Mesendoderm (in vitro differentiated cells): ENCODE data around the gene HHIP. TPM values are rescaled to one million over a fixed set of nuclear protein-coding genes. Genes with fewer than 3 reads are reported as not detected.
"Not testable (repeated sequence)": the region's sequence is repeated elsewhere in the genome, so short reads cannot be mapped to it uniquely, and the experiment has no call there.

Source experiments
- DNase-seq: peaks from one replicate; pipeline ENCODE4 v3.0.0; 2013
- H2AK5ac ChIP-seq: 2 replicates; pipeline ENCODE4 v1.6.1; 2013; ENCODE audit warnings: low read length, inconsistent platforms
- H2BK120ac ChIP-seq: 2 replicates; pipeline ENCODE4 v1.6.1; 2013; ENCODE audit warnings: low read depth, mild to moderate bottlenecking, low read length, moderate library complexity, mixed read lengths
- H2BK15ac ChIP-seq: replicated peaks from 2 replicates; pipeline ENCODE4 v1.6.1; 2013; ENCODE audit warnings: low read depth, mild to moderate bottlenecking, moderate library complexity
- H2BK5ac ChIP-seq: 2 replicates; pipeline ENCODE4 v1.6.1; 2013; ENCODE audit warnings: low read length, inconsistent platforms
- H3K18ac ChIP-seq: 2 replicates; pipeline ENCODE4 v1.6.1; 2013; ENCODE audit warnings: mild to moderate bottlenecking, low read length, mixed read lengths
- H3K23ac ChIP-seq: one replicate; pipeline ENCODE4 v1.6.1; 2013; ENCODE audit warnings: low read length
- H3K27ac ChIP-seq: 2 replicates; pipeline ENCODE4 v1.5.1; 2013; ENCODE audit warnings: low read depth, mild to moderate bottlenecking, inconsistent platforms, low read length, moderate library complexity
- H3K27me3 ChIP-seq: 2 replicates; pipeline ENCODE4 v1.6.1; 2013; ENCODE audit warnings: low read length, control low read depth, mild to moderate bottlenecking, inconsistent platforms; ENCODE audit not compliant: insufficient read depth, poor library complexity
- H3K36me3 ChIP-seq: 2 replicates; pipeline ENCODE4 v1.6.1; 2013; ENCODE audit warnings: low read length, inconsistent platforms; ENCODE audit not compliant: control insufficient read depth, insufficient read depth
- H3K4ac ChIP-seq: one replicate; pipeline ENCODE4 v1.6.1; 2013; ENCODE audit warnings: low read depth, mild to moderate bottlenecking, low read length, moderate library complexity
- H3K4me1 ChIP-seq: 2 replicates; pipeline ENCODE4 v1.6.1; 2013; ENCODE audit warnings: low read depth, low read length, inconsistent platforms; ENCODE audit not compliant: control insufficient read depth
- H3K4me2 ChIP-seq: 2 replicates; pipeline ENCODE4 v1.6.1; 2013; ENCODE audit warnings: low read length
- H3K4me3 ChIP-seq: 2 replicates; pipeline ENCODE4 v1.5.1; 2013; ENCODE audit warnings: mild to moderate bottlenecking, low read length
- H3K56ac ChIP-seq: one replicate; pipeline ENCODE4 v1.6.1; 2013; ENCODE audit warnings: low read length
- H3K79me1 ChIP-seq: 2 replicates; pipeline ENCODE4 v1.6.1; 2013; ENCODE audit warnings: low read length, inconsistent platforms
- H3K79me2 ChIP-seq: 2 replicates; pipeline ENCODE4 v1.6.1; 2013; ENCODE audit warnings: mild to moderate bottlenecking, low read length; ENCODE audit not compliant: control insufficient read depth, insufficient read depth
- H3K9ac ChIP-seq: 2 replicates; pipeline ENCODE4 v1.6.1; 2013; ENCODE audit warnings: low read length, inconsistent platforms
- H4K5ac ChIP-seq: one replicate; pipeline ENCODE4 v1.6.1; 2013; ENCODE audit warnings: low read length
- H4K8ac ChIP-seq: one replicate; pipeline ENCODE4 v1.6.1; 2013; ENCODE audit warnings: low read depth, mild to moderate bottlenecking, control low read depth, low read length, moderate library complexity
- WGBS: extraction: QIAGEN DNeasy Blood & Tissue Kit; methylation state at CpG from one replicate; pipeline ENCODE4 v1.1.7; 2013; ENCODE audit warnings: low lambda C conversion rate, missing lambda C conversion rate; ENCODE audit not compliant: insufficient coverage; ENCODE audit errors: extremely low coverage; 5-methylcytosine and 5-hydroxymethylcytosine counted together
- small RNA-seq: library from polyadenylated mRNA; stranded (forward); fragments of <200 nt; extraction: miRNeasy Mini kit (QIAGEN cat#:217004); gene quantifications from one replicate; pipeline ENCODE3, GENCODE V24; 2013; ENCODE audit not compliant: insufficient read depth

The HHIP gene

DNA sequence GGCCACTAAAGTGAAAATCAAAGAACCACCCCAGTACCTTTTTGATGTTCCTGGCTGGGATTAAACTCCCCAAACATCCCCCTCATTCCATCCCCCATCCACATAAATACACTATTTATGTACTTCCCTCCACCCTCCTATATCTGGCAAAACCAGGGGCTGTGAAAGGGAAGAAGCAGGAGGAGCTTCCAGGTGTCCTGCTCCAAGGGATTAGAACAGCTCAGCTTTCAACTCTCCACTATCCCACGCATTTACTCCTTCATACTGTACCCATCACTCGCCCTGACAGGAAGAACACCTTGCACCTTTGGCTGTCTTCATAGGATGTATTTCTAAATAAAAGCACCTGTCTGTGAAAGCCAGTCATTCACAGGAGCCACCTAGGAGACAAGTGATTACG, 140.0 kb downstream of the HHIP start:
- no peaks in the 10 kb centered on the region for H3K79me1 ChIP-seq
- WGBS: no CpG with 5 or more reads among the region's 3 CpGs
- H2BK120ac ChIP-seq: no peak overlapping the region
- no peak overlapping the region for H3K4me3 ChIP-seq
- no peaks in the 10 kb centered on the region for H3K36me3 ChIP-seq
- no peaks in the 10 kb centered on the region for H3K27me3 ChIP-seq
- H3K23ac ChIP-seq: no peak overlapping the region
- no peak overlapping the region for H3K9ac ChIP-seq
- H2BK5ac ChIP-seq: no peak overlapping the region
- H3K4me2 ChIP-seq: no peak overlapping the region
- H3K18ac ChIP-seq: no peak overlapping the region
- no peak overlapping the region for H3K4ac ChIP-seq
- no peaks in the 10 kb centered on the region for H3K79me2 ChIP-seq
- H2BK15ac ChIP-seq: no peak overlapping the region
- no peaks in the 10 kb centered on the region for H3K4me1 ChIP-seq
- H2AK5ac ChIP-seq: no peak overlapping the region
- no peak overlapping the region for H4K8ac ChIP-seq
- H3K27ac ChIP-seq: no peak overlapping the region
- no peak overlapping the region for H3K56ac ChIP-seq
- no peak for DNase-seq
- no peak overlapping the region for H4K5ac ChIP-seq

DNA sequence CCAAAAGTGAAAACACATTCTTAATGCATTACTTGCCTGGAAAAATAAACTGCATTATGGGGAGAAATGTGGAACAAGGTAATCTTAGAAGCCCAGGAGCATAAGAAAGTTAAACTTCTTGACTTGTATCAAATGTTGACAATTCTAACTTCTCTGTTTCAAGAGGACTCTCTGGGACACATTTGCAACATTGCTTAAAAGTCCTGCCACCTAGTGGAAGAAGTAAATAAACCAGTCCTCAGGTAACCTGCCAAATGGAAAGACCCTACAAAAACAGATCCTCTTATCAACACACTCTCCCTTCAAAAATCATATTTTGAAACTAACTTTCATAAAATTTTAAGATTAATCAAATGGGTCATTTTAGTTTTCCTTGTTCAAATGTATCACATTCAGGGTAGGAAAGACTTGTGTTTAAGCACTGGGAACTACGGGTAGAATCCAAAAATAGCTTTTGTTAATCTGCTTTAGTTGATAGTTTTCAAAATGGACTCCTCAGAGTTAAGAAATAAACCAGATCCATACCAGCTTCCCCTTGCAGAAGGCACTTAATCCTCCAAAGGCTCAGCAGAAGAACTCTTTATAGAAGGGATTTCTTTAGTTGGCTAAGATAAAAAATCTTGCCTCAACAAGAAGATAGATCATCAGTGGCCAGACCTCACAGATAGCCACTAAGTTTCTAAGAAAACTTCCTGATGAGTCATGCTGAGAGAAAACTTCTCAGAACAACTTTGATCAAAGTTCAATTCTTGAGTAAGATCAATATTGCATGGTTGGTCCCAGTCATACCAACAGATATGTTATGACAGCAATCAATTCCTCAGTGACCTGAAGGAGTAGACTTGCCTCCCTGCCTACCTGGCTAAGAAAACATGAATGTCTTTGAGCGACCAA, 141.7 kb downstream of the HHIP start:
- Histone ChIP-seq H4K8ac (no peak overlapping the region), H3K9ac (no peak overlapping the region), H2BK120ac (no peak overlapping the region), H3K23ac (no peak overlapping the region), H3K4ac (no peak overlapping the region), H3K27ac (no peak overlapping the region), H3K4me2 (no peak overlapping the region), H3K56ac (no peak overlapping the region), H3K36me3 (no peaks in the 10 kb centered on the region), H3K79me2 (no peaks in the 10 kb centered on the region), H3K27me3 (no peaks in the 10 kb centered on the region), H2BK5ac (no peak overlapping the region), H3K4me3 (no peak overlapping the region), H4K5ac (no peak overlapping the region), H2AK5ac (no peak overlapping the region), H3K79me1 (no peaks in the 10 kb centered on the region), H2BK15ac (no peak overlapping the region), H3K4me1 (no peaks in the 10 kb centered on the region), H3K18ac (no peak overlapping the region)
- WGBS: no CpG with 5 or more reads among the region's 2 CpGs
- peak; percentile 65 for DNase-seq

DNA sequence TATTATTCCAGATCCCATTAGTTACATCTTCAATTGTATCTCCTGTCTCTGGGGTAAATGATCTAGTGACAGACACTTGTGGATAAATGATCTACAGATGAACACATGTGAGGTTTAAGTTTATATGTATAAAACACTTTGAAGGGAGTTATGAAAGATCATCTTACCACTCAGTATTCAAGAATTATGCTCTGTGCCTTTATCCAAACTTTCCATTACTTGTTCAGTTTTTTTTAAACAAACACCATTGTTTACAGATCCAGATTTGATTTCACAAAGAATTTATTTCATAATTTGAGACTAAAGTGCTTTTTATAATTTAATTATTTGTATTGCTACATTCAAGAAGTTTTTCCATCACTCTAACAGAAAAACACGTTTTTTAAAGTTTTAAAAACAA, 142.5 kb downstream of the HHIP start:
- Histone ChIP-seq H2AK5ac (no peak overlapping the region), H3K36me3 (no peaks in the 10 kb centered on the region), H3K9ac (no peak overlapping the region), H3K23ac (no peak overlapping the region), H4K5ac (no peak overlapping the region), H3K4me2 (no peak overlapping the region), H3K27me3 (no peaks in the 10 kb centered on the region), H4K8ac (no peak overlapping the region), H3K79me1 (no peaks in the 10 kb centered on the region), H3K79me2 (no peaks in the 10 kb centered on the region), H3K4me3 (no peak overlapping the region), H3K56ac (no peak overlapping the region), H2BK120ac (no peak overlapping the region), H3K18ac (no peak overlapping the region), H3K4me1 (no peaks in the 10 kb centered on the region), H2BK15ac (no peak overlapping the region), H3K27ac (no peak overlapping the region), H3K4ac (no peak overlapping the region), H2BK5ac (no peak overlapping the region)
- no CpG with 5 or more reads among the region's 1 CpG for WGBS
- no peak for DNase-seq

DNA sequence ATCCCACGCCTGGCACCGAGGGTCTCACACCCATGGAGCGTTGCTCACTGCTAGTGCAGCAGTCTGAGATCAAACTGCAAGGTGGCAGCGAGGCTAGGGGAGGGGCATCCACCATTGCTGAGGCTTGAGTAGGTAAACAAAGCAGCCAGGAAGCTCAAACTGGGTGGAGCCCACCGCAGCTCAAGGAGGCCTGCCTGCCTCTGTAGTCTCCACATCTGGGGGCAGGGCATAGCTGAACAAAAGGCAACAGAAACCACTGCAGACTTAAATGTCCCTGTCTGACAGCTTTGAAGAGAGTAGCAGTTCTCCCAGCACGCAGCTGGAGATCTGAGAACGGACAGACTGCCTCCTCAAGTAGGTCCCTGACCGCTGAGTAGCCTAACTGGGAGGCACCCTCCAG, 146.0 kb downstream of the HHIP start:
- DNase-seq, H3K4ac ChIP-seq, H4K5ac ChIP-seq, H3K36me3 ChIP-seq, H3K4me2 ChIP-seq, H3K4me3 ChIP-seq, H3K23ac ChIP-seq, H2BK5ac ChIP-seq, H3K4me1 ChIP-seq, H3K9ac ChIP-seq, H3K18ac ChIP-seq, H2BK15ac ChIP-seq, H3K27me3 ChIP-seq, H2BK120ac ChIP-seq, H3K79me2 ChIP-seq, H3K79me1 ChIP-seq, H3K27ac ChIP-seq, H4K8ac ChIP-seq, H2AK5ac ChIP-seq, H3K56ac ChIP-seq: not testable (repeated sequence)
- no CpG with 5 or more reads among the region's 8 CpGs for WGBS

Small RNAs within 50 kb of the gene (small RNA-seq; reads per million reads assigned to genes)
- gene RF02271: not detected
